H1 (cell line): ENCODE data around the gene KLHL3. TPM values are rescaled to one million over a fixed set of nuclear protein-coding genes. Genes with fewer than 3 reads are reported as not detected.

Experiments used
- CTCF ChIA-PET: fragments of 300-600 bp; sonication (Branson Sonifier 250); formaldehyde crosslinking; loops from one replicate; lab custom pipeline; 2021; ENCODE audit not compliant: partially characterized antibody; lab: Charles Lee
- POLR2A ChIA-PET: fragments of 300-600 bp; sonication (Branson Sonifier 250); formaldehyde crosslinking; loops from one replicate; lab custom pipeline; 2021; ENCODE audit warnings: inconsistent platforms; ENCODE audit not compliant: partially characterized antibody; lab: Charles Lee
- DNase-seq, 2 experiments: peaks; one replicate each; pipeline versions ENCODE4 v3.0.0 to v3.0.0-alpha.2; 2010 to 2022; ENCODE audit warnings: low spot score in 2 of 2, low read depth in 1 of 2, mixed read lengths in 1 of 2
- FAIRE-seq: peaks from 2 replicates; lab custom pipeline; 2011; peaks lifted over from hg19 to GRCh38; lab: Jason Lieb, UNC
- H2AFZ ChIP-seq: 2 replicates; pipeline ENCODE4 v1.8.1; 2012; ENCODE audit warnings: low read length, inconsistent platforms
- H2AK5ac ChIP-seq: 2 replicates; pipeline ENCODE4 v1.6.1; 2013; ENCODE audit warnings: low read depth, low read length
- H2BK120ac ChIP-seq: replicated peaks from 2 replicates; pipeline ENCODE3; 2013; ENCODE audit warnings: low read depth, low read length, inconsistent platforms
- H2BK12ac ChIP-seq: 2 replicates; pipeline ENCODE4 v1.6.1; 2013; ENCODE audit warnings: low read depth, low read length
- H2BK15ac ChIP-seq: 2 replicates; pipeline ENCODE4 v1.6.1; 2013; ENCODE audit warnings: low read length
- H2BK20ac ChIP-seq: 2 replicates; pipeline ENCODE4 v1.6.1; 2013; ENCODE audit warnings: low read length
- H2BK5ac ChIP-seq: 2 replicates; pipeline ENCODE4 v1.6.1; 2013; ENCODE audit warnings: low read depth, low read length
- H3K14ac ChIP-seq: 2 replicates; pipeline ENCODE4 v1.6.1; 2013; ENCODE audit warnings: inconsistent platforms; ENCODE audit not compliant: insufficient read length
- H3K18ac ChIP-seq: 2 replicates; pipeline ENCODE4 v1.6.1; 2013; ENCODE audit warnings: low read length; ENCODE audit errors: extremely low read depth
- H3K23ac ChIP-seq: 2 replicates; pipeline ENCODE4 v1.6.1; 2013; ENCODE audit warnings: inconsistent platforms; ENCODE audit not compliant: insufficient read length
- H3K23me2 ChIP-seq: 2 replicates; pipeline ENCODE4 v1.6.1; 2013; ENCODE audit warnings: low read depth, low read length
- H3K27ac ChIP-seq: 2 replicates; pipeline ENCODE4 v1.6.1; 2011; ENCODE audit warnings: low read depth, low read length, inconsistent platforms
- H3K27me3 ChIP-seq, 4 experiments: replicated peaks in 1 of 4; 1 replicate in 1 of 4; 2 replicates in 3 of 4; pipeline versions ENCODE4 v1.6.1 to v1.8.1; 2011 to 2013; ENCODE audit warnings: low read length in 3 of 4, mild to moderate bottlenecking in 3 of 4, inconsistent platforms in 2 of 4, mixed read lengths in 2 of 4, moderate library complexity in 1 of 4; ENCODE audit not compliant: control insufficient read depth in 3 of 4, insufficient read depth in 3 of 4; ENCODE audit errors: extremely low read depth in 1 of 4
- H3K36me3 ChIP-seq, 4 experiments: 2 replicates each; pipeline versions ENCODE4 v1.6.1 to v1.8.1; 2011 to 2013; ENCODE audit warnings: mild to moderate bottlenecking in 4 of 4, low read length in 3 of 4, moderate library complexity in 2 of 4, control low read depth in 1 of 4, inconsistent platforms in 1 of 4; ENCODE audit not compliant: insufficient read depth in 4 of 4, control insufficient read depth in 2 of 4
- H3K4ac ChIP-seq: replicated peaks from 2 replicates; pipeline ENCODE3; 2013; ENCODE audit warnings: low read length, low read depth, mixed read lengths, inconsistent platforms; ENCODE audit not compliant: insufficient read length
- H3K4me1 ChIP-seq, 4 experiments: replicated peaks in 1 of 4; 1 replicate in 1 of 4; 2 replicates in 3 of 4; pipeline versions ENCODE4 v1.6.1 to v1.8.1; 2011 to 2013; ENCODE audit warnings: low read length in 3 of 4, inconsistent platforms in 2 of 4, mixed read lengths in 1 of 4; ENCODE audit not compliant: insufficient read depth in 4 of 4, control insufficient read depth in 3 of 4
- H3K4me2 ChIP-seq, 2 experiments: 2 replicates each; pipeline versions ENCODE4 v1.6.1 to v1.8.1; 2011 to 2013; ENCODE audit warnings: low read depth in 2 of 2, low read length in 2 of 2, control low read depth in 1 of 2, inconsistent platforms in 1 of 2, mild to moderate bottlenecking in 1 of 2; ENCODE audit not compliant: insufficient read depth in 1 of 2
- H3K4me3 ChIP-seq, 4 experiments: fragments of 200-600, 300-600 bp in 1 of 4; sonication (generic), shearing (Covaris generic), sonication (Bioruptor Twin) in 1 of 4; 2 replicates each; pipeline versions ENCODE4 v1.5.1 to v1.8.1; 2011 to 2016; ENCODE audit warnings: low read length in 4 of 4, low read depth in 3 of 4, control low read depth in 2 of 4, inconsistent platforms in 2 of 4, mild to moderate bottlenecking in 2 of 4, mixed read lengths in 1 of 4, moderate library complexity in 1 of 4; ENCODE audit not compliant: insufficient read depth in 2 of 4; ENCODE audit errors: extremely low read depth in 1 of 4
- H3K56ac ChIP-seq: replicated peaks from 2 replicates; pipeline ENCODE3; 2013; ENCODE audit warnings: low read depth, mild to moderate bottlenecking, mixed read lengths, low read length, inconsistent platforms; ENCODE audit not compliant: insufficient read length
- H3K79me1 ChIP-seq: 2 replicates; pipeline ENCODE4 v1.6.1; 2013; ENCODE audit warnings: low read depth, low read length, control low read depth
- H3K79me2 ChIP-seq, 2 experiments: 2 replicates each; pipeline versions ENCODE4 v1.6.1 to v1.8.1; 2012 to 2013; ENCODE audit warnings: low read length in 2 of 2, mild to moderate bottlenecking in 2 of 2, inconsistent platforms in 1 of 2; ENCODE audit not compliant: insufficient read depth in 2 of 2, control insufficient read depth in 1 of 2
- H3K9ac ChIP-seq, 4 experiments: replicated peaks in 1 of 4; 1 replicate in 1 of 4; 2 replicates in 3 of 4; pipeline versions ENCODE4 v1.6.1 to v1.8.1; 2011 to 2013; ENCODE audit warnings: low read depth in 3 of 4, low read length in 3 of 4, control low read depth in 2 of 4, mild to moderate bottlenecking in 2 of 4, moderate library complexity in 2 of 4, inconsistent platforms in 1 of 4; ENCODE audit errors: extremely low read depth in 1 of 4
- H3K9me3 ChIP-seq, 2 experiments: 2 replicates each; pipeline versions ENCODE4 v1.6.1 to v1.8.1; 2012 to 2013; ENCODE audit warnings: mild to moderate bottlenecking in 2 of 2, moderate library complexity in 2 of 2, control low read depth in 1 of 2, inconsistent platforms in 1 of 2, low read depth in 1 of 2, low read length in 1 of 2, mixed read lengths in 1 of 2; ENCODE audit not compliant: insufficient read depth in 2 of 2
- H4K20me1 ChIP-seq, 2 experiments: replicated peaks in 1 of 2; 2 replicates each; pipeline versions ENCODE3 to v1.8.1; 2011 to 2013; ENCODE audit warnings: inconsistent platforms in 2 of 2, low read length in 2 of 2, mild to moderate bottlenecking in 1 of 2; ENCODE audit not compliant: insufficient read depth in 2 of 2, control insufficient read depth in 1 of 2
- H4K5ac ChIP-seq: 2 replicates; pipeline ENCODE4 v1.6.1; 2013; ENCODE audit warnings: low read length, low read depth, mixed read lengths, inconsistent platforms; ENCODE audit not compliant: insufficient read length
- H4K8ac ChIP-seq: 2 replicates; pipeline ENCODE4 v1.8.0; 2013; ENCODE audit warnings: mild to moderate bottlenecking, moderate library complexity, low read length, inconsistent platforms; ENCODE audit not compliant: insufficient read depth; ENCODE audit errors: extremely low read depth
- H4K91ac ChIP-seq: replicated peaks from 2 replicates; pipeline ENCODE3; 2013; ENCODE audit warnings: low read length, mixed read lengths, inconsistent platforms; ENCODE audit not compliant: insufficient read length
- CEBPB ChIP-seq: IDR thresholded peaks from 2 replicates; pipeline ENCODE4 v1.6.1; 2012; ENCODE audit warnings: low read depth, low read length
- CTBP2 ChIP-seq: IDR thresholded peaks from 2 replicates; pipeline ENCODE4 v1.7.0; 2011; ENCODE audit warnings: borderline replicate concordance, mild to moderate bottlenecking, moderate library complexity, mixed read lengths, low read length; ENCODE audit not compliant: insufficient read depth, insufficient read length
- FOSL1 ChIP-seq: IDR thresholded peaks from 2 replicates; pipeline ENCODE4 v1.6.1; 2011; ENCODE audit warnings: mild to moderate bottlenecking, low read depth, low read length, moderate library complexity; ENCODE audit not compliant: insufficient read depth
- KDM5A ChIP-seq: fragments of 200-600 bp; IDR thresholded peaks from 2 replicates; pipeline ENCODE4 v1.7.1; 2012; ENCODE audit warnings: mild to moderate bottlenecking, low read length, inconsistent platforms, mixed read lengths
- NANOG ChIP-seq: IDR thresholded peaks from 2 replicates; pipeline ENCODE4 v1.6.1; 2011; ENCODE audit warnings: low read length, low read depth, mild to moderate bottlenecking, inconsistent platforms; ENCODE audit not compliant: insufficient read depth, poor library complexity, severe bottlenecking
- POLR2A ChIP-seq, 2 experiments: IDR thresholded peaks; 1 replicate in 1 of 2; 2 replicates in 1 of 2; pipeline ENCODE4 v1.6.1; 2011; ENCODE audit warnings: low read depth in 2 of 2, low read length in 2 of 2, mild to moderate bottlenecking in 2 of 2; ENCODE audit errors: control extremely low read depth in 1 of 2
- SIX5 ChIP-seq: IDR thresholded peaks from 2 replicates; pipeline ENCODE4 v1.6.1; 2011; ENCODE audit warnings: mild to moderate bottlenecking, low read depth, low read length
- SUZ12 ChIP-seq: fragments of 200-600 bp; sonication (generic); IDR thresholded peaks from 2 replicates; pipeline ENCODE4 v1.6.1; 2012; ENCODE audit warnings: mild to moderate bottlenecking, inconsistent platforms, low read length, moderate library complexity, mixed read lengths
- WGBS, 2 experiments: shearing (Covaris generic) in 1 of 2; methylation state at CpG; one replicate each; pipeline versions ENCODE4 v1.1.6 to v1.1.7; 2013 to 2015; ENCODE audit warnings: low lambda C conversion rate in 2 of 2, mixed read lengths in 2 of 2, inconsistent platforms in 1 of 2, low coverage in 1 of 2, missing lambda C conversion rate in 1 of 2; ENCODE audit not compliant: insufficient replicate concordance in 2 of 2, insufficient coverage in 1 of 2, insufficient read length in 1 of 2; ENCODE audit errors: extremely low coverage in 1 of 2, missing lambda C conversion rate in 1 of 2; 5-methylcytosine and 5-hydroxymethylcytosine counted together
- polyA plus RNA-seq, 7 experiments: library from polyadenylated mRNA; depleted of rRNA in 3 of 7; stranded (reverse) in 5 of 7; unstranded in 2 of 7; fragments of >200 nt in 5 of 7; fragments of 200-250 nt in 2 of 7; gene quantifications; 1 replicate in 5 of 7; 2 replicates in 1 of 7; 4 replicates in 1 of 7; pipeline versions ENCODE4 v1.2.1 to v1.2.3, GENCODE V29; 2011 to 2013; ENCODE audit warnings: missing spikeins in 2 of 7, mixed read lengths in 2 of 7
- total RNA-seq: library from RNA; stranded (reverse); fragmentation: NEBNext Ultra II Directional; extraction: Animal tissue kit (Norgen Biotek cat#: 25700); gene quantifications from 2 replicates; pipeline ENCODE4 v1.2.1, GENCODE V29; 2021

The KLHL3 gene
- total and polyA plus RNA-seq, 2 of the 8 experiments (the other 6 are each of a cell fraction or from before 2014, with no cell fraction given), result 7.4 to 13.7 TPM

GRCh38 chr5:137747848-137748247 is 12.0 kb upstream of the KLHL3 start:
- H4K20me1 ChIP-seq, result peaks cover 17 to 35% of the 10 kb centered on the region in 2 experiments

More at GRCh38 chr5:137747848-137748247, 12.0 kb upstream of the KLHL3 start:
- ChIA-PET POLR2A (interaction anchor here (1.0 kb wide), 1 partner anchor 22 kb away, joined by 3 read pairs; no protein-coding TSS in a partner anchor), CTCF (interaction anchor here (0.8 to 1.8 kb wide), 8 partner anchors 10 to 118 kb away, joined by 3 to 5 read pairs (median 3); partner anchors contain the start of gene KLHL3)
- H3K23me2 ChIP-seq, result peaks cover 2% of the 10 kb centered on the region
- no peak overlapping the region for H3K4ac ChIP-seq
- H3K27ac ChIP-seq, result no peak overlapping the region
- TF ChIP-seq POLR2A (IDR thresholded peaks at IDR 0.05; ENCODE audit: control extremely low read depth in 1 of 2, low read depth in 2 of 2, low read length in 2 of 2) (peak in 1 of 2 experiments; percentile 32; a peak in 1 of 3 replicates), SIX5 (no peak), CEBPB (peak; percentile 54; the same call in 1 of the 2 replicates), FOSL1 (no peak), KDM5A (no peak), CTBP2 (no peak), SUZ12 (no peak), NANOG (no peak)
- H2BK5ac ChIP-seq, result no peak overlapping the region
- H3K27me3 ChIP-seq, result peaks cover 0 to 1% (median 0%) of the 10 kb centered on the region in 4 experiments; a peak in 1 of 7 replicates
- H3K23ac ChIP-seq, result no peak overlapping the region
- no peak overlapping the region for H3K4me3 ChIP-seq
- no peak overlapping the region for H4K8ac ChIP-seq
- no peak overlapping the region for H3K9ac ChIP-seq
- no peak overlapping the region for H2BK12ac ChIP-seq
- H3K14ac ChIP-seq, result no peak overlapping the region
- DNase-seq, result no peak
- no peak overlapping the region for H2BK20ac ChIP-seq
- H2AK5ac ChIP-seq, result no peak overlapping the region
- H3K56ac ChIP-seq, result peak overlapping the region; percentile 26
- 93% methylated on average over 2 of the region's 2 CpGs; no CpG with 5 or more reads in 1 of the 2 experiments for WGBS, 2 experiments
- H3K4me1 ChIP-seq, result peaks cover 0 to 1% (median 0%) of the 10 kb centered on the region in 4 experiments; a peak in 1 of 7 replicates
- H4K5ac ChIP-seq, result no peak overlapping the region
- no peak overlapping the region for H2BK15ac ChIP-seq
- FAIRE-seq, result no peak
- H4K91ac ChIP-seq, result no peak overlapping the region
- peaks cover 11 to 40% of the 10 kb centered on the region in 2 experiments for H3K79me2 ChIP-seq
- H2AFZ ChIP-seq, result no peak overlapping the region
- H3K4me2 ChIP-seq, result no peak overlapping the region
- H3K18ac ChIP-seq, result no peak overlapping the region
- H3K9me3 ChIP-seq, result no peaks in the 10 kb centered on the region
- no peaks in the 10 kb centered on the region for H3K79me1 ChIP-seq
- H2BK120ac ChIP-seq, result no peak overlapping the region
- peaks cover 0 to 18% (median 0%) of the 10 kb centered on the region in 4 experiments; a peak in 1 of 8 replicates for H3K36me3 ChIP-seq
